ENCODE measurements around the gene NUMB. TPM values are rescaled to one million over a fixed set of nuclear protein-coding genes. Genes with fewer than 3 reads are reported as not detected.

The NUMB gene
- total and polyA plus RNA-seq, 12 donors, result 18.9 to 42.6 (median 32.0) TPM

GRCh38 chr14:73325630-73326299 is 132.6 kb downstream of the NUMB start:
- Histone ChIP-seq H3K27me3 (no peaks in the 10 kb centered on the region), H3K9me3 (no peaks in the 10 kb centered on the region), H3K27ac (no peak overlapping the region), H3K4me3 (no peak overlapping the region), H3K4me1 (peaks cover 0 to 33% (median 4%) of the 10 kb centered on the region in 9 donors), H3K36me3 (peaks cover 0 to 35% (median 5%) of the 10 kb centered on the region in 9 donors)
- TF ChIP-seq CTCF (IDR thresholded peaks at IDR 0.05), result no peak
- intact Hi-C loops (cut with DNase I), result no loop called here
- DNase-seq (no peak), ATAC-seq (no peak)
- WGBS, 2 donors, result 96 to 98% methylated on average over 1 of the region's 1 CpG

DNA sequence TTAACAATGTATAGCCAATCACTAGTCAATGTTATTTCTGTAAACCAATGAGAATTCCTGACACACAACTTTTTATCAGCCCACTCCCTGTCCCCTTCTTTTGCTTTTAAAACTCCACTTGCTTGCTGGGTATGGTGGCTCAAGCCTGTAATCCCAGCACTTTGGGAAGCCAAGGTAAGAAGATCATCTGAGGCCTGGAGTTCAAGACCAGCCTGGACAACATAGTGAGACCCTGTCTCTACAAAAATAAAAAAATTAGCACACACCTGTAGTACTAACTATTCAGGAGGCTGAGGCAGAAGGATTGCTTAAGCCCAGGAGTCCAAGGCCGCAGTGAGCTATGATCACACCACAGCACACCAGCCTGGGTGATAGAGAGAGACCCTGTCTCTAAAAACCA is 133.3 kb downstream of the NUMB start:
- Histone ChIP-seq H3K4me3 (no peak overlapping the region), H3K27me3 (no peaks in the 10 kb centered on the region), H3K27ac (no peak overlapping the region), H3K9me3 (no peaks in the 10 kb centered on the region), H3K4me1 (peaks cover 0 to 33% (median 4%) of the 10 kb centered on the region in 9 donors), H3K36me3 (peaks cover 0 to 34% (median 5%) of the 10 kb centered on the region in 9 donors)
- DNase-seq (no peak), ATAC-seq (no peak)
- intact Hi-C loops (cut with DNase I), result no loop called here
- TF ChIP-seq CTCF (IDR thresholded peaks at IDR 0.05), result no peak
- 97 to 100% methylated on average over 1 of the region's 1 CpG for WGBS, 2 donors

DNA sequence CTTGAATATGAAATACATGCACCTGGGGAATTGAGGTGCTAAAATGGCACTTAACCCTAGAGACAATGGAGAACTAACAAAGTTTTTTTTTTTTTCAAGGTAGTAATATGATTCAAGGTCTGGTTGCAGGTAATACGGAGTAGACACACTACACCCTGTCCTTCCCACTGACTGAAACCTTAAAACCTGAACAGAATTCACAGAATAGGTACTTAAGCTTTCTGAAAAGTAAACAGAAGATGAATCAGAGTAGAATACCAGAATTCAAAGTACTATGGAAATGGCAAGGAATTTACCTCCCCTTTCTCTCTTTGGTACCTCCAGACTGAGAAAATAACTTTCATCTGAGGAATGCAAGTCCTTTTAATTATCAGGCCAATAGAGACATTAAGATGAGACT is 133.8 kb downstream of the NUMB start:
- 97 to 98% methylated on average over 1 of the region's 1 CpG for WGBS, 2 donors
- Histone ChIP-seq H3K4me1 (peaks cover 0 to 33% (median 4%) of the 10 kb centered on the region in 9 donors), H3K36me3 (peaks cover 0 to 34% (median 5%) of the 10 kb centered on the region in 9 donors), H3K9me3 (no peaks in the 10 kb centered on the region), H3K27me3 (no peaks in the 10 kb centered on the region), H3K27ac (no peak overlapping the region), H3K4me3 (no peak overlapping the region)
- no peak for ATAC-seq
- intact Hi-C loops (cut with DNase I), result no loop called here
- DNase-seq, result no peak
- no peak for TF ChIP-seq CTCF (IDR thresholded peaks at IDR 0.05)

GRCh38 chr14:73323896-73324399 is 134.4 kb downstream of the NUMB start:
- Histone ChIP-seq H3K4me1 (peaks cover 0 to 33% (median 4%) of the 10 kb centered on the region in 9 donors), H3K9me3 (no peaks in the 10 kb centered on the region), H3K4me3 (no peak overlapping the region), H3K27me3 (no peaks in the 10 kb centered on the region), H3K36me3 (peaks cover 0 to 38% (median 5%) of the 10 kb centered on the region in 9 donors), H3K27ac (no peak overlapping the region)
- DNase-seq (no peak), ATAC-seq (no peak)
- WGBS, 2 donors, result 33 to 44% methylated on average over 3 of the region's 3 CpGs
- intact Hi-C loops (cut with DNase I), result no loop called here
- no peak for TF ChIP-seq CTCF (IDR thresholded peaks at IDR 0.05)

Data from heart right ventricle (tissue), 16 donors.